Effector memory CD4-positive, alpha-beta T cell (primary cell): ENCODE results near the gene TNC.

ENCODE experiments used
- DNase-seq, 3 donors: peaks; one replicate each; pipeline ENCODE4 v3.0.0-alpha.2; 2020
- H3K27ac ChIP-seq: 2 replicates; pipeline ENCODE4 v1.7.0; 2013; ENCODE audit warnings: mild to moderate bottlenecking, low read length, moderate library complexity; ENCODE audit not compliant: insufficient read depth, poor library complexity, severe bottlenecking
- H3K27me3 ChIP-seq: replicated peaks from 2 replicates; pipeline ENCODE4 v1.7.0; 2013; ENCODE audit warnings: mild to moderate bottlenecking, low read length; ENCODE audit not compliant: insufficient read depth, control insufficient read depth, poor library complexity, severe bottlenecking
- H3K36me3 ChIP-seq: 2 replicates; pipeline ENCODE4 v1.7.0; 2013; ENCODE audit warnings: mild to moderate bottlenecking, low read length, moderate library complexity; ENCODE audit not compliant: control insufficient read depth, insufficient read depth
- H3K4me1 ChIP-seq: 2 replicates; pipeline ENCODE4 v1.7.0; 2013; ENCODE audit warnings: low read length, mild to moderate bottlenecking; ENCODE audit not compliant: control insufficient read depth, insufficient read depth, poor library complexity, severe bottlenecking
- H3K4me3 ChIP-seq: 2 replicates; pipeline ENCODE4 v1.7.0; 2013; ENCODE audit warnings: low read length, low read depth, mild to moderate bottlenecking; ENCODE audit not compliant: insufficient read depth, poor library complexity, severe bottlenecking
- H3K9me3 ChIP-seq: 2 replicates; pipeline ENCODE4 v1.7.0; 2013; ENCODE audit warnings: mild to moderate bottlenecking, low read length, moderate library complexity; ENCODE audit not compliant: control insufficient read depth

The TNC gene

GRCh38 chr9:115106001-115106400 lies 12.0 kb downstream of the TNC start:
- Histone ChIP-seq H3K27ac (no peak overlapping the region), H3K4me1 (no peaks in the 10 kb centered on the region), H3K4me3 (no peak overlapping the region), H3K36me3 (no peaks in the 10 kb centered on the region), H3K9me3 (no peaks in the 10 kb centered on the region), H3K27me3 (no peaks in the 10 kb centered on the region)
- no peak for DNase-seq

GRCh38 chr9:115104908-115105307 lies 13.0 kb downstream of the TNC start:
- Histone ChIP-seq H3K4me1 (no peaks in the 10 kb centered on the region), H3K4me3 (no peak overlapping the region), H3K27me3 (no peaks in the 10 kb centered on the region), H3K36me3 (no peaks in the 10 kb centered on the region), H3K27ac (no peak overlapping the region), H3K9me3 (no peaks in the 10 kb centered on the region)
- DNase-seq, result no peak

- H3K27ac ChIP-seq, result no peak overlapping the region
- no peaks in the 10 kb centered on the region for H3K4me1 ChIP-seq
- H3K27me3 ChIP-seq, result no peaks in the 10 kb centered on the region
- no peaks in the 10 kb centered on the region for H3K36me3 ChIP-seq
- no peak for DNase-seq
- H3K4me3 ChIP-seq, result no peak overlapping the region
- H3K9me3 ChIP-seq, result no peaks in the 10 kb centered on the region
Observed at GRCh38 chr9:115103746-115104477, 14.0 kb downstream of the TNC start.

- no peaks in the 10 kb centered on the region for H3K36me3 ChIP-seq
- H3K27ac ChIP-seq, result no peak overlapping the region
- no peak overlapping the region for H3K4me3 ChIP-seq
- H3K27me3 ChIP-seq, result no peaks in the 10 kb centered on the region
- H3K9me3 ChIP-seq, result no peaks in the 10 kb centered on the region
- DNase-seq, result no peak
- H3K4me1 ChIP-seq, result no peaks in the 10 kb centered on the region
Observed at GRCh38 chr9:115099901-115100300, 18.1 kb downstream of the TNC start.

- H3K27ac ChIP-seq, result no peak overlapping the region
- DNase-seq, result no peak
- no peaks in the 10 kb centered on the region for H3K9me3 ChIP-seq
Observed at GRCh38 chr9:115098226-115098965, 19.6 kb downstream of the TNC start.

GRCh38 chr9:115093520-115093919 lies 24.4 kb downstream of the TNC start:
- Histone ChIP-seq H3K27me3 (no peaks in the 10 kb centered on the region), H3K9me3 (no peaks in the 10 kb centered on the region), H3K4me1 (no peaks in the 10 kb centered on the region), H3K4me3 (no peak overlapping the region), H3K36me3 (no peaks in the 10 kb centered on the region), H3K27ac (no peak overlapping the region)
- DNase-seq, result no peak

More at GRCh38 chr9:115098226-115098965, 19.6 kb downstream of the TNC start:
- Histone ChIP-seq H3K4me3 (no peak overlapping the region), H3K36me3 (no peaks in the 10 kb centered on the region), H3K4me1 (no peaks in the 10 kb centered on the region), H3K27me3 (no peaks in the 10 kb centered on the region)

- H3K9me3 ChIP-seq, result no peaks in the 10 kb centered on the region
- no peak overlapping the region for H3K27ac ChIP-seq
- no peak overlapping the region for H3K4me3 ChIP-seq
- H3K27me3 ChIP-seq, result no peaks in the 10 kb centered on the region
- no peaks in the 10 kb centered on the region for H3K4me1 ChIP-seq
- H3K36me3 ChIP-seq, result no peaks in the 10 kb centered on the region
- no peak for DNase-seq
Observed at GRCh38 chr9:115090486-115090885, 27.5 kb downstream of the TNC start.

GRCh38 chr9:115088860-115089259 lies 29.1 kb downstream of the TNC start:
- no peaks in the 10 kb centered on the region for H3K36me3 ChIP-seq
- no peaks in the 10 kb centered on the region for H3K27me3 ChIP-seq
- no peak for DNase-seq
- no peaks in the 10 kb centered on the region for H3K4me1 ChIP-seq
- no peak overlapping the region for H3K27ac ChIP-seq
- H3K9me3 ChIP-seq, result no peaks in the 10 kb centered on the region
- H3K4me3 ChIP-seq, result no peak overlapping the region

GRCh38 chr9:115086886-115087285 lies 31.1 kb downstream of the TNC start:
- Histone ChIP-seq H3K4me3 (no peak overlapping the region), H3K27me3 (no peaks in the 10 kb centered on the region), H3K9me3 (no peaks in the 10 kb centered on the region), H3K36me3 (no peaks in the 10 kb centered on the region), H3K4me1 (no peaks in the 10 kb centered on the region), H3K27ac (no peak overlapping the region)
- DNase-seq, result no peak

GRCh38 chr9:115086461-115086860 lies 31.5 kb downstream of the TNC start:
- Histone ChIP-seq H3K4me1 (no peaks in the 10 kb centered on the region), H3K36me3 (no peaks in the 10 kb centered on the region), H3K27ac (no peak overlapping the region), H3K9me3 (no peaks in the 10 kb centered on the region), H3K27me3 (no peaks in the 10 kb centered on the region), H3K4me3 (no peak overlapping the region)
- DNase-seq, result no peak
